ENCODE data around the gene ZNF717.
"Not testable (repeated sequence)": the region's sequence is repeated elsewhere in the genome, so short reads cannot be mapped to it uniquely, and the experiment has no call there.

ZNF717 gene

DNA sequence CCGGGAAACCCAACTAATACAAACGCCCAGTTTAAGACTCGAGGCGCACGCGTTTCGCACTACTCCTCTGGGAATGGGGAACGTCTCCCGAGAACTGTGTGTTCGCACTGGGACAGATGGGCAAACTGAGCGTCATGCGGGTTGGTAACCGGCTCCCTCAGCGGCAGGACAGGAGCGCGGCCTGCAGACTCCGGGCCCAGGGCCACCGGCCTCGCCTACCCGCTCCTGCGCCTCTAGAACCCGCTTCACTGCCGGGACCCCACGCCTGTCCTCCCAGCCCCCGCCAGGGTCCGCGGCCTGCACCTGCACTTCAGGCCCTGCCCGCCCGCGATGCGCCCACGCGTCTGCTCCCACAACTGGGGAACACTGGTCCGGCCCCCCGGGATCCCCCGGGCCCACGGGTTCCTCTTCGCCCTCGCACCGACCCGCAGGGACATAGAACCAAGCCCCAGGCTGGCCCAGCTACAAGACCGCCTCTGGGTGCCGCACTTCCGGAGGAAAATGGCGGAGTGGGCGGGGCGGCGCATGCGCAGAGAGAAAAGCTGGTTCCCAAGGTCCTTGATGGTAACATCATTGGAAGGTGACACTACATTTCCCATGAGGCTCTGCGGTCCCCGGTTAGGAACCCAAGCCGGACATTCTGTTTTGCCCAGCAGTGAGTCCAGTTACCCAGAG lies at the start of gene ZNF717:
ZNF717 (minus strand) TSS at position 469 of the 675 bp plus-strand sequence. CDS start 2,187 bp downstream, outside the sequence.
- DNase-seq (ENCODE audit: low read depth in 2 of 2) = peak; percentile 80 to 86

DNA sequence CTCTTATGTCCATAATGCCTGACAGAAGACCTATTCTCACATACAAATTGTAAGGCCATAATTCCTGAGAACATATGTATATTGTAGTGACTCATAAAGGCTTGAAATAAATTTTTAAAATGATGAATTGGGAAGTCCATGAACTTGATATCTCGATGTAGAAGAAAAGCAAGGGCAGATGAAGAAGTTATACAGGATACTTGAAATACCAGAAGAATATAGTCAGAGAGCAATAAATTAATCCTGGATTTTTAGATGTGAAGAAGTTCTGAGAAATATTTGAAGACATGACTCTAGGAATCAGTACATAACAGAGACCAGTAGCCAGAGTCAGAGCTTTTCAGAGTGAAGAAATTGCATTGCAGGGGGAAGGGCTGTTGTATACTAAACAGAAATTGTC lies 45.7 kb upstream of the ZNF717 start:
- not testable (repeated sequence) for DNase-seq (ENCODE audit: low read depth in 2 of 2)

DNA sequence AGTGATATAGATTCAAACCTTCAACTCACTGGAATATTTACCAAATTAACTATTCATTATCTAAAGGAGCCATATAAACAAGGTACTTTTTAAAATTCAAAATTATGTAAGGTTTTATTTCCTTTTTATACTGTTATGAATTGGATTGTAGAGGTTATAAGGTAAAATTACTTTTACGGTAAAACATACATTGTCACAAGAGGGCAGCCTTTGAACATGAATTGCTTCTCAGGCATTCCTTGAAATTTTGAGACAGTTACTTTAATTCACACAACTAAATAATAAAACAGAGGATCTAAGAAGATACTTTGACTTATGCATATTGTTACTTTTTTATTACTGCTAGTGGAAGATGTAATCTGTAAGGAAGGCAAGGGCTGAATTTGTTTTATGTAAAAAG lies 32.7 kb upstream of the ZNF717 start:
- not testable (repeated sequence) for DNase-seq (ENCODE audit: low read depth in 2 of 2)

DNA sequence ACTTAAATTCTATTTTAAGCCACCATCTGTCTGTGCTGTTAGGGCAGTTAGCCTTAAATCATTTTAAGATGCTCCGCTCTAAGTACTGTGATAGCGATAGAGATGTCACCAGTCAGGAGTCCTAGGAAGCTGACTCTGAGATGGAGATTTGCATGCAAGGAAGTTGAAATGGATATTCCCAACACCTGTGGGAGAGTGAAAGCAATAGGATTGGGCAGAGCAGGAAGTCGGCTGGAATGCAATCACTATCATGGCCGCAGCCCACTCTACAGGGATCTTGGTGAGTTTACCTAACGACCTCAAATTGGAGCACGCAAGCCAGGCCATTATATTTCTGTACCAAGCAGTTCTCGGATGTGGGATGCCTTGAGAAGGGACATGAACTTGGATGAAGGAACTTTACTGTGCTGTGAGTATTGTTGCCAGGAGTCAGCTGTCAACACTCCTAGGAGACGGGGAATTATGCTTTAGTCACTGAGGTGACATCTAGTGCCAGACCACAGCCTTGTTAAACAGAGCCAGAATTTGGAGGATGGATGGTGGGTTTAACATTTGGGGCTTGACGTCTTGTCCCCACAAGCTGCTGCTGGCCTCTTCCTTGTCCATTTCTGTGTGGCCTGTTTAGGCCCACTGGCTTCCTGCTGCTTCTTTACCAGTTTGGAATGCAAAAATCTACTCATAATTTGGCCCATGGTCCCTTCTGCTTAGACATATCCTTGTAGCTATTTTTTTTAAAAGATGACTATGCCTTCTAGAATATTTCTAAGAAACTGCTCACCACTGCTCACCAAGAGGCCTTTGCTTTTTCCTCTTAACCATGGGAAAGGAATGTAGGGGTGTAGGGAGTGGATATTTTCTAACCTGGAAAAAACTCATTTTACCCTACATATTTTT lies 31.2 kb upstream of the ZNF717 start:
- DNase-seq (ENCODE audit: low read depth in 2 of 2) = not testable (repeated sequence)

DNA sequence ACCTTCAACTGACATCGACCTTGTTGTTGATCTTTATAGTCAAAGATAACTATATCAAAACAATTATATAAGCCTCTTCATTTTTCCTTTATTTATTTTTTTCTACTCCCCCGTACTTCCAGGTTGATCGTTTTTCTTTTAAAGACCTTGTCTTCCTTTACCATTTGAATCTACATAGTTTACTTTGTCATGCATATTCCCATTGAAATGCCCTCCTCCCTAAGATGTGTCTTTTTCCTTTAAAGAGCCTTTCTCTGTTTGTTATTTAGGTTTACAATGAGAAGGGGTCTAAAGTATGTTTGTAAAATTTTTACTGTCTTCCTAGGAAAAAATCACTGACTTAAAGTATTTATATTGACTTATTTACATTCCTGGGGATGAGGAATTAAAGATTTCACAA lies 29.4 kb upstream of the ZNF717 start:
- no peak for DNase-seq (ENCODE audit: low read depth in 2 of 2)

DNA sequence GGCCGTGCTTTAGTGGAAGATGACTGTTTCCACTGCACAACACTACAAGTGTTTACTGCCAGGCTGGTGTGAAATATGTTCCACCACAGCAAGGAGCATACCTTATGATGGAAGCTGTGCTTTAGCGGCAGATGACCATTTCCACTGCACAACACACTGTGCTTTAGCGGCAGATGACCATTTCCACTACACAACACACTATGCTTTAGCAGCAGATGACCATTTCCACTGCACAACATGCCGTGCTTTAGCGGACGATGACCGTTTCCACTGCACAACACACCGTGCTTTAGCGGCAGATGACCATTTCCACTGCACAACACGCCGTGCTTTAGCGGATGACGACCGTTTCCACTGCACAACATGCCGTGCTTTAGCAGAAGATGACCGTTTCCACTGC lies 2.8 kb downstream of the ZNF717 start:
- no peak for DNase-seq (ENCODE audit: low read depth in 2 of 2)

DNA sequence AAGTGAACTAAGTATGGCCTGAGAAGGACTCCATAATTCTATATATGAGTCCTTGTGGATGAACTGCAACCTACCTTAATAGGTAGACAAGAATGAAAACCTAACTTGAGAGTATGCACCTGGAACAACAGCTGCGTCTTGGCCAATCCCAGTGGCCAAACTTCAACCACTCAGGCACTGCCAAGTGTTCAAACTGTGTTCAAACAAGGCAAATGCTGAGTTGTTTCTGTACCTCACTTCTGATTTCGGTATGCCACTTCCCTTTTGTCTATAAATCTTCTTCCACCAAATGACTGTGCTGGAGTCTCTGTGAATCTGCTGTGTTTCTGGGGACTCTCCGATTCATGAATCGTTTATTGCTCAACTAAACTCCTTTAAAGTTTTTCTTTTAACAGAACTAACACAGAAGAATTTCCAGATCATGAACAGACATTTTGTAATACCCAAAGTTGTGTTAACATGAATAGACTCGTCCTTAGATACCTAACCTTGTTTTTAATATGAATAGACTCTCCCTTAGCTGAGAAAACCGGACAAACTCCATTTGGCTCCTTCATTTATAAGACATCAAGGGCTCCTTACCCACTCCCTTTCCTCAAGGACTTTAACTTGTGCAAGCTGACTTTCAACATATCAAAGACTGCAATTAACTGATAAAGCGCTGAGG lies 4.1 kb downstream of the ZNF717 start:
- no peak for DNase-seq (ENCODE audit: low read depth in 2 of 2)

DNA sequence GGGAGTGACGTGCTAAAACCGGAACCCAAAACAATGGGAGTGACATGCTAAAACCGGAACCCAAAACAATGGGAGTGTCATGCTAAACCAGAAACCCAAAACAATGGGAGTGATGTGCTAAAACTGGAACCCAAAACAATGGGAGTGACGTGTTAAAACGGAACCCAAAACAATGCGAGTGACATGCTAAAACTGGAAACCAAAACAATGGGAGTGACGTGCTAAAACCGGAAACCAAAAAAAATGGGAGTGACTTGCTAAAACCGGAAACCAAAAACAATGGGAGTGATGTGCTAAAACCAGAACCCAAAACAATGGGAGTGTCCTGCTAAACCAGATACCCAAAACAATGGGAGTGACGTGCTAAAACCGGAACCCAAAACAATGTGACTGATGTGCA lies 7.6 kb downstream of the ZNF717 start:
- not testable (repeated sequence) for DNase-seq (ENCODE audit: low read depth in 2 of 2)

DNA sequence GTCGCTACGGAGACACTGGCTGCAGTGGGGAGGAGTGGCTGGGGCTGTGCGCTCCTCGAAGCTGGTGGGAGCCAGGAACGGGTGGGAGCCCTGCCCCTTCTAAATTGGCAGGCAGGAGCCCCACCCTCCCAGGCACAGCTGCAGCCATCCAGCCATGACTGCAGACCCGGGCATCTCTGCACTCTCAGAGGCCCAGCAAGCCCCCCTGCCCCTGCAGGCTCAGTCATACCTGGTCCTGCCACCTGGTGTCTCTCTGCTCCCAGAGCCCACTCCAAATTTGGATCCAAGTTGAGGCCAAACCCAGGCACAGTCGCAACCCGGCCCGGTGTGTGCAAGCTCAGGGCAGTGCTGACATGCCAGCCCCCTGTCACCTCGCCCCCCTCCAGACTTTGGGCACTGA lies 13.7 kb downstream of the ZNF717 start:
- DNase-seq (ENCODE audit: low read depth in 2 of 2) = not testable (repeated sequence)

DNA sequence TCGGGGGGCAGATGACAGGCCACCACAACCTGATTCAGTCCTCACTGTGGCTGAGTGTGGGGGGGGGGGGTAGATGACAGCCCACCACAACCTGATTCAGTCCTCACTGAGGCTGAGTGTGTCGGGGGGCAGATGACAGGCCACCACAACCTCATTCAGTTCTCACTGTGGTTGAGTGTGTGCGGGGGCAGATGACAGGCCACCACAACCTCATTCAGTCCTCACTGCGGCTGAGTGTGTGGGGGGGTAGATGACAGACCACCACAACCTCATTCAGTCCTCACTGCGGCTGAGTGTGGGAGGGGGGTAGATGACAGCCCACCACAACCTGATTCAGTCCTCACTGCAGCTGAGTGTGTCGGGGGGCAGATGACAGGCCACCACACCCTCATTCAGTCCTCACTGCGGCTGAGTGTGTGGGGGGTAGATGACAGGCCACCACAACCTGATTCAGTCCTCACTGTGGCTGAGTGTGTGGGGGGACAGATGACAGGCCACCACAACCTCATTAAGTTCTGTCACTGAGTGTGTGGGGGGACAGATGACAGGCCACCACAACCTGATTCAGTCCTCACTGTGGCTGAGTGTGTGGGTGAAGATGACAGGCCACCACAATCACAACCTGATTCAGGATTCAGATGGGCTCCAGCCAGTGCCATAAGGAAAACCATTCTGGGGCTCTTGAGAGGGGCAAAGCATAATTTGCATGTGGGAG lies 16.9 kb downstream of the ZNF717 start:
- DNase-seq (ENCODE audit: low read depth in 2 of 2) = no peak

DNA sequence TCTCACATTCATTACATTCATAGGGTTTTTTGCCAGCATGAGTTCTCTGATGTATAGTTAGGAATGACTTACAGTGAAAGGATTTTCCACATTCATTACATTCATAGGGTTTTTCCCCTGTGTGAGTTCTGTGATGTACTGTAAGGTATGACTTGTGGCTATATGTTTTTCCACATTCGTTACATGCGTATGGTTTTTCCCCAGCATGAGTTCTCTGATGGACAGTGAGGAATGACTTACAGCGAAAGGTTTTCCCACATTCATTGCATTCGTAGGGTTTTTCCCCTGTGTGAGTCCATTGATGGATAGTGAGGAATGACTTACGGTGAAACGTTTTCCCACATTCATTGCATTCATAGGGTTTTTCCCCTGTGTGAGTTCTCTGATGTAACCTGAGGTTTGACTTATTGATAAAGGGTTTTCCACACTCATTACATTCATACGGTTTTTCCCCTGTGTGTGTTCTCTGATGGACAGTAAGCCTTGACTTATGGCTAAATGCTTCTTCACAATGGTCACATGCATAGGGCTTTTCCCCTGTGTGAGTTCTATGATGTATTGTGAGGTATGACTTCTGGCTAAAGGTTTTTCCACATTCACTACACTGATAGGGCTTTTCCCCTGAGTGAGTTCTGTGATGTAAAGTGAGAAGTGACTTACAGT lies 47.4 kb downstream of the ZNF717 start:
- DNase-seq (ENCODE audit: low read depth in 2 of 2) = no peak

DNA sequence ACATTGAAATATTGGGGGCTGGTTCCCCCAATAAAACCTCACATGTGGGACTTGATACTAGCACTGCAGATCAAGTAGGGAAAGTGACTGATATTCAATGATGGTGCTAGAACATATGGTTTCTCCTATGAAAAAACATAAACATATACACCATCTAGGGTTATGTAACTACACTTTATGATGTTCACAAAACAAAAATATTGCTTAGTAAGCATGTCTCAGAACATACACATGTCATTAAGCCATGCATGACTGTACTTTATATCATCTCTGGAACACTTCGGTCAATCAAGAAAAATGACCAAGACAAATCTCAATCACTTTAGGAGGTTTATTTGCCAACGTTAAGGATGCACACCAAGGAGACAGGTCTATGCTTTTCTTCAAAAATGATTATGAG lies 57.4 kb downstream of the ZNF717 start:
- no peak for DNase-seq (ENCODE audit: low read depth in 2 of 2)

DNA sequence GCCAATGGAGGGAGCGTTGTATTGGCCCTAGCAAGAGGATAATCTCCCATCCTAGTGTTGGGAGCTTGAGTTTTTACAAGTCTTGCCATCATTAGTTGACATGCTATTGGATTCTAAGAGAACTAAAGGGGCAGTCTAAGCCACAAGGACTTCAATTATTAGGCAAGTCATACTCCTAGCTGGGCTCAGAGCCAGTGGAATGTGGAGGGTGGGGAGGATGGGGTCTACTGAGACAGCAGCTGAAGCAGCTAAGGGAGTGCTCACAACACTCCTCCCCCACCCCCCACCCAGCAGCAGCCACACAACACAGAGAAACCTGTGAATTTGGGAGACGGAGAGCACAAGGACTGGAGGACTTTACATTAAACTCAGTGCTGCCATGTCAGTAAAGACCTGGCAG lies 93.3 kb downstream of the ZNF717 start:
- DNase-seq (ENCODE audit: low read depth in 2 of 2) = no peak

DNA sequence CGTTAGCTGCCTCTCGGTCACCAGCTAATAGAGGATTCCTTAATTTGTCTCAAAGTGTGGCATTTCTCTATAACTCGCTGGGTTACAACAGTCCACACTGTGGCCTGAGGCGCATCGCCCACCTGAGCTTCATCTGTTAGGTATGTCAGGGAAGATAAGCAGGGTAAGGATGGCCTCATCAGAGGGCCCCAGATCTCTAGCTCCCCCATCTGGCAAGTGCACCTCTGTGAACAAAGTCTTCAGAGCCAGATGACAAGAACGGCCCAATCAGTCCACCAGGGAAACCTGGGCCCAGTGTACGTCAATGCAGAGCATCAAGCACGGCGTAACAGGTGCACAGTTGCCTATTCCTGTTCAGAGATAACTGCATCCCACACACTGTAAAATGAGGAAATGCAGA lies 98.0 kb downstream of the ZNF717 start:
- no peak for DNase-seq (ENCODE audit: low read depth in 2 of 2)
